H1 (cell line): ENCODE results near the gene KCNAB3. TPM values are rescaled to one million over a fixed set of nuclear protein-coding genes. Genes with fewer than 3 reads are reported as not detected.

Source experiments
- CTCF ChIA-PET: fragments of 300-600 bp; sonication (Branson Sonifier 250); formaldehyde crosslinking; loops from one replicate; lab custom pipeline; 2021; ENCODE audit not compliant: partially characterized antibody; lab: Charles Lee
- POLR2A ChIA-PET: fragments of 300-600 bp; sonication (Branson Sonifier 250); formaldehyde crosslinking; loops from one replicate; lab custom pipeline; 2021; ENCODE audit warnings: inconsistent platforms; ENCODE audit not compliant: partially characterized antibody; lab: Charles Lee
- DNase-seq, 2 experiments: peaks; one replicate each; pipeline versions ENCODE4 v3.0.0 to v3.0.0-alpha.2; 2010 to 2022; ENCODE audit warnings: low spot score in 2 of 2, low read depth in 1 of 2, mixed read lengths in 1 of 2
- FAIRE-seq: peaks from 2 replicates; lab custom pipeline; 2011; peaks lifted over from hg19 to GRCh38; lab: Jason Lieb, UNC
- H2AFZ ChIP-seq: 2 replicates; pipeline ENCODE4 v1.8.1; 2012; ENCODE audit warnings: low read length, inconsistent platforms
- H2AK5ac ChIP-seq: 2 replicates; pipeline ENCODE4 v1.6.1; 2013; ENCODE audit warnings: low read depth, low read length
- H2BK120ac ChIP-seq: replicated peaks from 2 replicates; pipeline ENCODE3; 2013; ENCODE audit warnings: low read depth, low read length, inconsistent platforms
- H2BK12ac ChIP-seq: 2 replicates; pipeline ENCODE4 v1.6.1; 2013; ENCODE audit warnings: low read depth, low read length
- H2BK15ac ChIP-seq: 2 replicates; pipeline ENCODE4 v1.6.1; 2013; ENCODE audit warnings: low read length
- H2BK20ac ChIP-seq: 2 replicates; pipeline ENCODE4 v1.6.1; 2013; ENCODE audit warnings: low read length
- H2BK5ac ChIP-seq: 2 replicates; pipeline ENCODE4 v1.6.1; 2013; ENCODE audit warnings: low read depth, low read length
- H3K14ac ChIP-seq: 2 replicates; pipeline ENCODE4 v1.6.1; 2013; ENCODE audit warnings: inconsistent platforms; ENCODE audit not compliant: insufficient read length
- H3K18ac ChIP-seq: 2 replicates; pipeline ENCODE4 v1.6.1; 2013; ENCODE audit warnings: low read length; ENCODE audit errors: extremely low read depth
- H3K23ac ChIP-seq: 2 replicates; pipeline ENCODE4 v1.6.1; 2013; ENCODE audit warnings: inconsistent platforms; ENCODE audit not compliant: insufficient read length
- H3K23me2 ChIP-seq: 2 replicates; pipeline ENCODE4 v1.6.1; 2013; ENCODE audit warnings: low read depth, low read length
- H3K27ac ChIP-seq: 2 replicates; pipeline ENCODE4 v1.6.1; 2011; ENCODE audit warnings: low read depth, low read length, inconsistent platforms
- H3K27me3 ChIP-seq, 4 experiments: replicated peaks in 1 of 4; 1 replicate in 1 of 4; 2 replicates in 3 of 4; pipeline versions ENCODE4 v1.6.1 to v1.8.1; 2011 to 2013; ENCODE audit warnings: low read length in 3 of 4, mild to moderate bottlenecking in 3 of 4, inconsistent platforms in 2 of 4, mixed read lengths in 2 of 4, moderate library complexity in 1 of 4; ENCODE audit not compliant: control insufficient read depth in 3 of 4, insufficient read depth in 3 of 4; ENCODE audit errors: extremely low read depth in 1 of 4
- H3K36me3 ChIP-seq, 4 experiments: 2 replicates each; pipeline versions ENCODE4 v1.6.1 to v1.8.1; 2011 to 2013; ENCODE audit warnings: mild to moderate bottlenecking in 4 of 4, low read length in 3 of 4, moderate library complexity in 2 of 4, control low read depth in 1 of 4, inconsistent platforms in 1 of 4; ENCODE audit not compliant: insufficient read depth in 4 of 4, control insufficient read depth in 2 of 4
- H3K4ac ChIP-seq: replicated peaks from 2 replicates; pipeline ENCODE3; 2013; ENCODE audit warnings: low read length, low read depth, mixed read lengths, inconsistent platforms; ENCODE audit not compliant: insufficient read length
- H3K4me1 ChIP-seq, 4 experiments: replicated peaks in 1 of 4; 1 replicate in 1 of 4; 2 replicates in 3 of 4; pipeline versions ENCODE4 v1.6.1 to v1.8.1; 2011 to 2013; ENCODE audit warnings: low read length in 3 of 4, inconsistent platforms in 2 of 4, mixed read lengths in 1 of 4; ENCODE audit not compliant: insufficient read depth in 4 of 4, control insufficient read depth in 3 of 4
- H3K4me2 ChIP-seq, 2 experiments: 2 replicates each; pipeline versions ENCODE4 v1.6.1 to v1.8.1; 2011 to 2013; ENCODE audit warnings: low read depth in 2 of 2, low read length in 2 of 2, control low read depth in 1 of 2, inconsistent platforms in 1 of 2, mild to moderate bottlenecking in 1 of 2; ENCODE audit not compliant: insufficient read depth in 1 of 2
- H3K4me3 ChIP-seq, 4 experiments: fragments of 200-600, 300-600 bp in 1 of 4; sonication (generic), shearing (Covaris generic), sonication (Bioruptor Twin) in 1 of 4; 2 replicates each; pipeline versions ENCODE4 v1.5.1 to v1.8.1; 2011 to 2016; ENCODE audit warnings: low read length in 4 of 4, low read depth in 3 of 4, control low read depth in 2 of 4, inconsistent platforms in 2 of 4, mild to moderate bottlenecking in 2 of 4, mixed read lengths in 1 of 4, moderate library complexity in 1 of 4; ENCODE audit not compliant: insufficient read depth in 2 of 4; ENCODE audit errors: extremely low read depth in 1 of 4
- H3K56ac ChIP-seq: replicated peaks from 2 replicates; pipeline ENCODE3; 2013; ENCODE audit warnings: low read depth, mild to moderate bottlenecking, mixed read lengths, low read length, inconsistent platforms; ENCODE audit not compliant: insufficient read length
- H3K79me1 ChIP-seq: 2 replicates; pipeline ENCODE4 v1.6.1; 2013; ENCODE audit warnings: low read depth, low read length, control low read depth
- H3K79me2 ChIP-seq, 2 experiments: 2 replicates each; pipeline versions ENCODE4 v1.6.1 to v1.8.1; 2012 to 2013; ENCODE audit warnings: low read length in 2 of 2, mild to moderate bottlenecking in 2 of 2, inconsistent platforms in 1 of 2; ENCODE audit not compliant: insufficient read depth in 2 of 2, control insufficient read depth in 1 of 2
- H3K9ac ChIP-seq, 4 experiments: replicated peaks in 1 of 4; 1 replicate in 1 of 4; 2 replicates in 3 of 4; pipeline versions ENCODE4 v1.6.1 to v1.8.1; 2011 to 2013; ENCODE audit warnings: low read depth in 3 of 4, low read length in 3 of 4, control low read depth in 2 of 4, mild to moderate bottlenecking in 2 of 4, moderate library complexity in 2 of 4, inconsistent platforms in 1 of 4; ENCODE audit errors: extremely low read depth in 1 of 4
- H3K9me3 ChIP-seq, 2 experiments: 2 replicates each; pipeline versions ENCODE4 v1.6.1 to v1.8.1; 2012 to 2013; ENCODE audit warnings: mild to moderate bottlenecking in 2 of 2, moderate library complexity in 2 of 2, control low read depth in 1 of 2, inconsistent platforms in 1 of 2, low read depth in 1 of 2, low read length in 1 of 2, mixed read lengths in 1 of 2; ENCODE audit not compliant: insufficient read depth in 2 of 2
- H4K20me1 ChIP-seq, 2 experiments: replicated peaks in 1 of 2; 2 replicates each; pipeline versions ENCODE3 to v1.8.1; 2011 to 2013; ENCODE audit warnings: inconsistent platforms in 2 of 2, low read length in 2 of 2, mild to moderate bottlenecking in 1 of 2; ENCODE audit not compliant: insufficient read depth in 2 of 2, control insufficient read depth in 1 of 2
- H4K5ac ChIP-seq: 2 replicates; pipeline ENCODE4 v1.6.1; 2013; ENCODE audit warnings: low read length, low read depth, mixed read lengths, inconsistent platforms; ENCODE audit not compliant: insufficient read length
- H4K8ac ChIP-seq: 2 replicates; pipeline ENCODE4 v1.8.0; 2013; ENCODE audit warnings: mild to moderate bottlenecking, moderate library complexity, low read length, inconsistent platforms; ENCODE audit not compliant: insufficient read depth; ENCODE audit errors: extremely low read depth
- H4K91ac ChIP-seq: replicated peaks from 2 replicates; pipeline ENCODE3; 2013; ENCODE audit warnings: low read length, mixed read lengths, inconsistent platforms; ENCODE audit not compliant: insufficient read length
- EGR1 ChIP-seq: IDR thresholded peaks from 2 replicates; pipeline ENCODE4 v1.6.1; 2011; ENCODE audit warnings: low read depth, low read length, borderline replicate concordance
- MAX ChIP-seq: IDR thresholded peaks from 2 replicates; pipeline ENCODE4 v1.6.1; 2012; ENCODE audit warnings: inconsistent platforms
- NRF1 ChIP-seq: IDR thresholded peaks from 2 replicates; pipeline ENCODE4 v1.6.1; 2011; ENCODE audit warnings: mild to moderate bottlenecking, low read depth, low read length, improper control_type of control experiment
- PHF8 ChIP-seq: fragments of 200-600 bp; sonication (generic); conservative IDR thresholded peaks from 2 replicates; pipeline ENCODE4 v1.7.1; 2012; ENCODE audit warnings: low read depth, mild to moderate bottlenecking, inconsistent platforms, low read length, moderate library complexity
- POLR2A ChIP-seq, 2 experiments: IDR thresholded peaks; 1 replicate in 1 of 2; 2 replicates in 1 of 2; pipeline ENCODE4 v1.6.1; 2011; ENCODE audit warnings: low read depth in 2 of 2, low read length in 2 of 2, mild to moderate bottlenecking in 2 of 2; ENCODE audit errors: control extremely low read depth in 1 of 2
- SAP30 ChIP-seq: fragments of 300-600 bp; sonication (generic); IDR thresholded peaks from 2 replicates; pipeline ENCODE4 v1.7.1; 2012; ENCODE audit warnings: low read length, moderate library complexity, mild to moderate bottlenecking, inconsistent platforms; ENCODE audit not compliant: insufficient read depth, insufficient replicate concordance
- WGBS, 2 experiments: shearing (Covaris generic) in 1 of 2; methylation state at CpG; one replicate each; pipeline versions ENCODE4 v1.1.6 to v1.1.7; 2013 to 2015; ENCODE audit warnings: low lambda C conversion rate in 2 of 2, mixed read lengths in 2 of 2, inconsistent platforms in 1 of 2, low coverage in 1 of 2, missing lambda C conversion rate in 1 of 2; ENCODE audit not compliant: insufficient replicate concordance in 2 of 2, insufficient coverage in 1 of 2, insufficient read length in 1 of 2; ENCODE audit errors: extremely low coverage in 1 of 2, missing lambda C conversion rate in 1 of 2; 5-methylcytosine and 5-hydroxymethylcytosine counted together
- polyA plus RNA-seq, 7 experiments: library from polyadenylated mRNA; depleted of rRNA in 3 of 7; stranded (reverse) in 5 of 7; unstranded in 2 of 7; fragments of >200 nt in 5 of 7; fragments of 200-250 nt in 2 of 7; gene quantifications; 1 replicate in 5 of 7; 2 replicates in 1 of 7; 4 replicates in 1 of 7; pipeline versions ENCODE4 v1.2.1 to v1.2.3, GENCODE V29; 2011 to 2013; ENCODE audit warnings: missing spikeins in 2 of 7, mixed read lengths in 2 of 7
- total RNA-seq: library from RNA; stranded (reverse); fragmentation: NEBNext Ultra II Directional; extraction: Animal tissue kit (Norgen Biotek cat#: 25700); gene quantifications from 2 replicates; pipeline ENCODE4 v1.2.1, GENCODE V29; 2021

The KCNAB3 gene
- total and polyA plus RNA-seq, 2 of the 8 experiments (the other 6 are each of a cell fraction or from before 2014, with no cell fraction given), result 1.7 to 2.4 TPM

GRCh38 chr17:7880076-7880868 lies 49.4 kb downstream of the KCNAB3 start:
- Histone ChIP-seq H3K18ac (no peak overlapping the region), H4K91ac (no peak overlapping the region), H2BK20ac (no peak overlapping the region), H3K9me3 (no peaks in the 10 kb centered on the region), H3K79me2 (no peaks in the 10 kb centered on the region), H3K4me3 (no peak overlapping the region), H3K9ac (no peak overlapping the region), H3K27me3 (no peaks in the 10 kb centered on the region), H2AK5ac (no peak overlapping the region), H2AFZ (no peak overlapping the region), H3K79me1 (no peaks in the 10 kb centered on the region), H3K27ac (no peak overlapping the region), H3K23me2 (peaks cover 2% of the 10 kb centered on the region; the same call in 1 of the 2 replicates), H2BK15ac (no peak overlapping the region), H4K8ac (no peak overlapping the region), H3K56ac (no peak overlapping the region), H2BK5ac (no peak overlapping the region), H3K14ac (no peak overlapping the region), H3K4me1 (no peaks in the 10 kb centered on the region; a peak in 2 of 7 replicates), H3K36me3 (peaks cover 3 to 10% (median 5%) of the 10 kb centered on the region in 4 experiments; a peak in 5 of 8 replicates), H2BK12ac (no peak overlapping the region), H3K4me2 (no peak overlapping the region), H3K4ac (no peak overlapping the region), H2BK120ac (no peak overlapping the region), H4K20me1 (no peaks in the 10 kb centered on the region), H4K5ac (no peak overlapping the region), H3K23ac (no peak overlapping the region)
- ChIA-PET POLR2A (no interaction called here), CTCF (interaction anchor here (0.5 kb wide), 1 partner anchor 109 kb away, joined by 3 read pairs; no protein-coding TSS in a partner anchor)
- TF ChIP-seq MAX (no peak), POLR2A (IDR thresholded peaks at IDR 0.05; ENCODE audit: control extremely low read depth in 1 of 2, low read depth in 2 of 2, low read length in 2 of 2) (no peak), SAP30 (no peak), PHF8 (no peak), EGR1 (no peak), NRF1 (no peak)
- 87% methylated on average over 3 of the region's 3 CpGs; no CpG with 5 or more reads in 1 of the 2 experiments for WGBS, 2 experiments
- FAIRE-seq (no peak), DNase-seq (no peak)
